Right kidney (tissue), 1 donor: ENCODE measurements around the gene ENDOV.

Experiments
- DNase-seq: peaks from one replicate; pipeline ENCODE4 v3.0.0-alpha.2; 2016

ENDOV gene

DNA sequence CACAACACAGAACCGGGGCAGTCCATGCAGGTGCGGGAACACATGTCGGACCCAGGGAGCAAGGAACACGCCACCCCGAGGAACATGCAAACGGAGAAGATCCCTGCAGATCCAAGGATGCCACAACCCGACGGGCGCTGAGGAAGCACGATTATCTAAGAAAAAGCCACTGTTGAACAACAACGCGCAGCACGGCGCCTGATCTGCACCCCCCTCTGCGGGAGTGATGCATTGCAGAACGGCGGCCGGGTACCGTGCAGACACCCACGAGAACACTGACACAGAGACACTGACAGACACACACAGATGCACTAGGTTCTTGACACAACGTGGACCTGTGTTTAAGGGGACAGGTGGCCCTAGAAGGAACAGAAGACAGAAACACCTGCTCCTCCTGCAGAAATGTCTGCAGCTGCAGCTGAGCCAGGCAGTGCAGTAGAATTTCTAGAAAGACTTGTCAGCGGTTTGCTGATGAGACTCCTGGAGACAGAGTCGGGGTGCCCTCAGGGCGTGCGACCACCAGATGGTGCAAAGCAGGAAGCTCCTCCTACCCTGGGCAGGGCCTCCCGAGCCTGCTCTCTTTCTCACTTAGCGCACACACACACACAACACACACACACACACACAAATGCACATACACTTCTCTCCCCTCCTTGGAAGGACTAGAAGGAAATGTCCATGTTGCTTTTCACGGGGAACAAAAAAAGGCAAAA lies 54.0 kb downstream of the ENDOV start:
- DNase-seq: no peak

DNA sequence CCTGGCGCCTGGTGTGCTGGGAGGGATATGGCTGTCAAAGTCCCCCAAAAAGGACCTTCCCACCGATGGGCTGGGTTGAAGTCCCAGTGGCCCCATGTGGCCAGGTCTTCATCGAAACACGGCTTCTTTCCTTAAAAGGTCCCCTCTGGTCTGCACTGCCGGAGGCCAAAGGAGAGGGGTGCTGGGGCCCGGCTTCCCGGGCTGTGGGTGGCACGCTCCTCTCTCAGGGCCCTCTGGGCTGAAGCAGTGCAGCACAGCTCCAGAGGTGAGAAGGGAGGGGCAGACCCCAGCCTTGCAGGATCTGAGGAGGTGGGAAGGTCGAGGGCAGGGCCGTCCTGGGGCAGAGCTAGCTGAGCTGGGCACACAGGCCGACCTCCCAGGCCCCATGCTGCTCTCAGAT lies 54.7 kb downstream of the ENDOV start:
- DNase-seq: no peak

DNA sequence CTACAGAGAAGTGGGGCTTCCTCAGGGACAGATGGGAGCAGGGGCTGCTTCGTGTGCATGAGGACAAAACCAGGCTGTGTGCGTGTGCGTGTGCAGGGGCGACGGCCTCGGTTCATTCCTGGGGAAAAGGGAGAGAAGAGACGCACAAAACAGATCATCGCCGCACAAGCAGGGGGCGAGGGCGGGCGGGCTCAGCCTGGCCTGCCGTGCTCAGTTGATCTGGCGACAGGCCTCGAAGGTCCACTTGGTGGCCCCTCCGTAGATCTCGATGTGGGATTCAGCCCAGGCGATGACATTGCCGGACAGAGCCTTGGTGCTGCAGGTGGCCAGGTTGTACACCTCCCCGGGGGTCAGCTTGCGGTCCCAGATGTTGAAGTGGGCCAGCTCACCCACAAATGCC lies 55.6 kb downstream of the ENDOV start:
- DNase-seq: no peak

DNA sequence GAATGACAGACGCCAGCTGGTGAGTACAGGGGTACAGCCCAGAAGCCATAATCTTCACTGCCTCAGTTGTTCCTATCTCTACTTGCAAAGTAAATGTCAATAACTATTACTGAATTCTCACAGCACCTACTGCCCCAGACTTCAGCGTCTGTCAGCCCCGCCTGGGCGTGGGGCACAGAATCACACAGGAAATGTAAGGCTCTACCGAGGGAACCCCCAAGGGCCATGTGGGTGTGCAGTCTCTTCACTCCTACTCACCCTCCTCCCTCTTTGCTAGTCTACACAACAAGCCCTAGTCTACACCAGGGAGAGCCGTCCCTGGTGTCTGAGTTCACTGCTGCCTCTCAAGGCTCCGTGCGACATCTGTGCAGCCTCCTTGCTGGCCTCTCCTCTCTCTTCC lies 57.0 kb downstream of the ENDOV start:
- DNase-seq: no peak

DNA sequence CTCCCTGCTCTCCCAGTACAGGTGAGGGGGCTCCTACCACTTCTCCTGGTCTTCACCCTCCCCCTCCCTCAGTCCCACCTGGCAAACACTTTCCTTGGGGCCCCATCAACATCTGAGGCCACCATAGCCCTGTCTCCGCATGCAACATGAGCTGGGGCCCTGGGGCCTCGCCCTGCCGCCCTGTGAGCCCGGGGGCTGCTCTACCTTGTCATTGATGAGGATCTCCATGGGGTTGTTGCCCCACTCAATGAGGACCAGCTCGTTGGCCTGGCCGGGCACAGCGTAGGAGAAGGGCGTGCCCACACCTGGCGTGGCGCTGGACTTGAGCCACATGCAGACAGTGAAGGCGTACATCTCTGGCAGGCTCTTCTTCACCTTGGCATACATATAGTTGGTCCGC lies 58.0 kb downstream of the ENDOV start:
- no peak for DNase-seq

DNA sequence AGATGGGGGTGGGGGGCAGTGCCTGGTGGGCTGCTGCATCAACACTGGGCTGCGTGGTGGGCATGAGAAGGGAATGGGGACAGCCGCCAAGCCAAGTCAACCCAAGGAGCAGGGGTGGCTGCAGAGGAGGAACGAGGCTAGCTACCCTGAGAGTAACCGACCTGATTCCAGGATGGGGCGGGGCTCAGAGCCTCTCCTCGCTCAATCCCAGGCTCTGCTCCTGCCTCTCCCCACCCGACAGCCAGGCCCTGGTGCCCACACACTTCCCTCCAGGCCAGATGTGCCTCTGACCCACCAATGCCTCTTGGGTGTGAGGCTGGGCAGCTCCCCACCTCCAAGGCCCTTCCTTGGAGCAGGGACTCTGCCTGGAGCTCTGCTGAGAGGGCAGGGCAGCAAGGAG lies 58.7 kb downstream of the ENDOV start:
- DNase-seq: no peak

DNA sequence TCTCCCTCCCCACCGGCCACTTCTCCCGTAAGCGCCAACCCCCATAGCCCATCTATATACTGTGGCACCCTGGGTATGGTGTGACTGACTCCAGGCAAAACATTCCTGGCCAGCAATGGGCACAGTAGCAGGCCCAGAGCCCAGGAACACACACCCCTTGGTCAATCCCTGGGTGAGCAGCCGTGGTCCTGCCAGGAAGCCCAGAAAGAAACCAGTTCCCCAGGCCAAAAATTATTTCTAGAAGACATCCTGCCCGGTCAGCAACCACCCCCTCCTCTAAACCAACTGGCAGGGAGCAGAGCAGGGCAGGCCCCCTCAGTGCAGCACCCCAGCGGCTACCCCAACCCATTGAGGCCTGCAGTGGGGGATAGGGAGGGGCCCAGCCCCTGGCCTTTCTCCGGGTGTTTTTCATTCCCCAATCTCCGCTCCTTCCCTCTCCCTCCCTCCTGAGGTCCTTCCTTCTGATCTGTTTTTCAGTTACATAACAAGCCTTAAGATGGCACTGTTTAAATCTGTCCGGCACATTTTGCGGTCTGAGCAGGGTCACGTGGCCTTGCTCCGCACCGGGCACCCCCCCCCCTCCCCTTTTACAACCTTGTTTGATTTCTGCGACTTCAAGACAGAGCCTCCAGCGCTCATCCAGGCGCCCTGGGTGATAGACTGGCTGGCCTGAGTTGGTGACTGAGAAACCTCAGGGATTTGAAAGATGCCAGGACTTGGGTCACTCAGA lies 59.4 kb downstream of the ENDOV start:
- DNase-seq: no peak

DNA sequence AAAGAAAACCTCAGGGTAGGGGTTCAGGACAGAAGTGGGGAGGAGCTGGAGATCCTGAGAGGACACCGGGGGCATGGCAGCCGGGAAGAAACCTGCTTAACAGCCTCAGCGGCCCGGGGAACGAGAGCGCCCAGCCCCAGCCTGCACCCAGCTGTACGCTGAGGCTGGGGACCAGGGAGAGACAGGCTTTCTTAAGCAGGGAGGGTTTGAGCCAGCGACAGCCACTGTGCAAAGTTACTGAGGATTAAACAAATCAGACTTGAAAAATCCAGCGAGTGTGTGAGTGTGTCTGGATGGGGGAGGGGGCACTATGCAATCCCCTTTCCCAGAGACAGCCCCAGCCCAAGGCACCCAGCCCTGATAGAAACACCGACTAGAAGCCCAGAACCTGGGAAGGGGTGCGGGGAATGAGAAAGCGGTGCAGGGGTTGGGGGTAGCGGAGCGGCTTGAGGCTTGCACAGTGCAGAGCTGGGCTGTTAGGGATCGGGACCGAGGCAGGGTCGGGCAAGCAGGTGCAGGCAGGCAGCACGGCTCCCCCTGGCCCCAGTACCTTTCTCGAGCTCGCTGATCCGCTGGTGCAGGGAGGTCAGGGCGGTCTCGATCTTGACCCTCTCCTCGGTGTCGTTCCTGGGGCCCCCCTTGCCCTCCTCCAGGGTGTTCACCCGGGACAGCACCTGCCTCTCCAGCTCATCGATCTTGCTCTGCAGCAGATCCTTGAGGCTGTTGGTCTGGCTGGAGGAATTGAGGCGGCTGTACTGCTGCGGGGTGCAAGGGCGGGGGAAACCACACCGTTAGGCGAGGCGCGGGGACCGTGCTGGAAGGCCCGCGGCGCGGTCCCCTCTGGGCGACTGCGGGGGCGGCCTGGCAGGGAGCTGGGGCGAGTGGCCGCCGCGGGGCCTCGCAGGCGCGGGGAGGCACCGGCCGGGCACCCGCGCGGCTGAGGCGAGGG lies 60.3 kb downstream of the ENDOV start:
- peak; percentile 47 for DNase-seq

DNA sequence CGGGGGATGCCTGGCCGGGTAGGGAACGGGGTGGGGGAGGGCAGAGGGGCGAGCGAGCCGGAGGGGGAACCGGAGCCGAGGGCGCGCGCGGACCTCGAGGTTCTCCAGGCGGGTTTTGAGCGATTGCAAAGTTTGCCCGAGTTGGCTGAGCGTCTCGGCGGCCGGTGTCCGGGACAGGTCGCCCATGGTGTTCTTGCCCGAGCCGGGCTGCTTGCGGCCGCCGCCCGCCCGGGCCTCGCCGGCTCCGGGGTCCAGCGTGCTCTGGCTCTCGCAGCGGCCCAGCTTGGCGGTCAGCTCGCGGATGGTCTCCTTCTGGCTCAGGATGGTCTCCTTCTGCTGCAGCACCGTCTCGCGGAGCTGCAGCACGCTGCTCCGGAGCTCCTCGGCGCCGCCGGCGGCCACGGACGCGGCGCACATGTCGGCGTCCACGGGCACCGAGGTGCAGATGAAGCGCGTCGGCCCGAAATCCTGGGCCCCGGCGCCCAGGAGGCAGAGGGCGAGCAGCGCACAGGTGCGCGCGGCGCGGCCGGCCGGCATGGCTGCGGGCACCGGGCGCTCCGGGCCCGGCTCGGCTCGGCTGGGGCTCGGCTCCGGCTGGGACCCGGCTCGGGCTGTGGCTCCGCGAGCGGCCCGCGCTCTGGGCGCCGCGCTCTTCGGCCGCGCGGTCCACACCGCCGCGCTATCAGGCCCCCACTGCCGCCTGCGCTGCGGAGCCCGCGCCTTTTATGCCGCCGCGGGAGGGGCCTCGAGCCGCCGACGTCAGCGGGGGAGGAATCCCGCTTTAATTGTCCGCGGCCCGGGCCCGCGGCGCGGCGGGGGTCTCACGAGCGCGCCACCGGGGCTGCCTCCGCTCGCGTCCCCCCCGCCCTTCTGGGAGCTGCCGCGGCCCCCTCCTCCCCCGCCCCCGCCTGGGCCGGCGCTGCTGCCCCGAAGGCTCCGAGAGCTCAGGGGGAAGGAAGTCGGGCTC lies 61.2 kb downstream of the ENDOV start, which contains the start of gene NPTX1:
Gene NPTX1, minus strand, starts transcription at position 698 of the 967 bp plus-strand sequence. Its CDS starts 161 bp downstream, at position 537.
- DNase-seq: peak; percentile 83

DNA sequence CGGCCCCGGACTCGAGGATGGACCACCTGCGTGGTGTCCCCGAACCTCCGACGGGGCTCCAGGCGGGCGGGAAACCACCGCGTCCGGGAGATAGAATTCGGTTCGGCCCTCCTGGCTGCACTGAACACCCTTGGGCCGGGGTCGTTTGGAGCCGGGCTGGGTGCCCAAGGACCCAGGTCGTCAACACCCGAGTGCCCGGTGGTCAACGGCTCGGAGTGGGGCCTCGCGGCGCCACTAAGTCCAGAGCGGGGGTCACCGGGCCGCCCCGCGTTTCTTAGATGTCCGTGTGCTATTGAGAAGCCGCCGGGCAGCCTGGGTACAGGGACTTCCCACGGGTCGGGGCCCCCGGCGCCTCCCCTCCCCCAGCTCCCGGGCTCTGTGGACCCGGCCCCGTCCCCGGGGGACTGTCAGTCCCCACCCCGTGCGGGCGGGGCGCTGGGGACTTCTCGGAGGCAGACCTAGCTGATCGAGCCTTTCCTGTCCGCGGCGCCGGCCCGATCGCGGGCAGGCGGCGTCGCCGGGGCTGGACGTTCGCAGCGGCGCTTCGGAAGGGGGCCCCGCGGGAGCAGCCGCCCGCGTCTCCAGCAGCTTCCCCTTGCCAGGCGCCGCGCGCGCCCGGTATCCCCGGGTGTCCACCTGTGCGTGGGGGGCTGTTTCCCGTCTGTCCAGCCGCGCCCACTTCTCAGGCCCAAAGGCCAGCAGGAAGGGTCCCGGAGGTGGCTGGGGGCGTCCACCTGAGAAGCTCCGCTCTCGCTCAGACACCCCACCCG lies 62.1 kb downstream of the ENDOV start:
- DNase-seq: peak; percentile 52

DNA sequence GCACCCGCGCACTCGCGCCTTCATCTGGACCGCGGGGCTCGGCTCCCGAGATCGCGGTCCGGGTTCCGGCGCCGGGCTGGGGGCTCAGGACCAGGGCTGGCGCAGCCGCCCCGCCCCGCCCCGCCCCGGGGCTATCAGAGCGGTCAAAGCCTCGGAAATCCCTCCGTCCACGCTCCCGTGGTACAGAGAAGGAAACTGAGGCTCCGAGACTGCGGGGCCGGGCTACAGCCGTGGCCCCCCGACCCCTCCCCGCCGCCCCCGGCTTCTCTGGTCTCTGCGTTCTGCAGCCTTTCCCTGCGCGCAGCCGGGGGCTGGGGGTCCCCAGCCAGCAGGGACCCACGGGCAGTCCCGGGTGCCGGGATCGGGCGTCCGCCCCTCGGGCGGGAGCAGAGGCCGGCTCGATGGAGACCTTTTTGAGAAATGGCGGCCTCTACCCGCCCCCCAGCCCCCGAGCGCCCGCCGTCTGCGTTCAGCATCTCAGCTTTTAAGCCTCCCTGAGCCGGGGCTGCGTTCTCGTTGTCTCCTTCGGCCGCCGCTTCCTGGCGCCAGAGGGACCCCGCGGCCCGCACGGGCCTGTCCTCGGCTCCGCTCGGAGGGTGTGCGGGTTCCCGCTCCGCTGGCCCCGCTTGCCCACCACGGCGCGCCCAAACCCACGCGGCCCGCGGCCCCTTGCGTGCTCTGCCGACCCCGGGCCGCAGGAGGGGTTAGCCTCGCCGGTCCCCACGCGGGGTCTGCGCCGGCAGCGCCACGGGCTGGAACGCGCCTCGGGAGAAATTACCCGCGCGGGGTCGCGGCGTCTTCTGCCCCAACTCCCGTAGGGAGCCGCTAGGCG lies 62.9 kb downstream of the ENDOV start:
- peak; percentile 70 for DNase-seq

DNA sequence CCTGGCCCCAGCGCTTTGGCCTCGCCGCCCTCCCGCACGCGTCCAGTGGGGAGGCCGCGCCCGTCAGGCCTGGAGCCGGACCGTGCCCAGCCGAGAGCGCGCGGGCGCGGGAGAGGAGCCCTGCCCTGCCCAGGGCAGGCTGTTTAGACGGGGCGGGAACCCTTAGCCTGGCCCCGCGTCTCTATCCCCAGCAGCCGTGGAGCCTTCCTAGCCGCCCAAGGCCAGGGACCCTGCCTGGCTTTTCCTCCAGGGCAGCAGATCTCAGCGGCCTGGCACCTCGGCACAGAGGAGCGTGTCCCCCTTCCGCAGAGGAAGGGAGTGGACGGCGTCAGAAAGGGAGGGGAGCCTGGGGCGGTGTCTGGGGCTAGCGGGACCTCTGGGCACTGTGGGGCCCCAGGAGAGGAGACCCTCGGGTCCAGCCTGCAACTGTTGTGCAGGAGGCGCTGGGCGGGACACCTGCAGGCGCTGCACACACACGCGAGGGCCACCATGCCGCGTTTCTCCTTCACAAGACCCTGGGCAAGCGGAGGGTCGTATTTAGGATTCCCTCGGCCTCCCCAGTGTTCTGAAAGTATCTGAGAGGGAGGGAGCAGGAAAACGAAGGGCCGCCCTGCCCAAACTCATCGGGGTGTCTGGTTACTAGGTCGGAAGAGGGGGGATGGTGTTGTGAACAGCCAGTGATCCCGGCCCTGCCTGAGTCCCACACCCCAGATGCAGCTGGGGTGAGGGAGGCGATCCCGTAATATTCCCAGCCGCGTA lies 63.7 kb downstream of the ENDOV start:
- peak; percentile 50 for DNase-seq

DNA sequence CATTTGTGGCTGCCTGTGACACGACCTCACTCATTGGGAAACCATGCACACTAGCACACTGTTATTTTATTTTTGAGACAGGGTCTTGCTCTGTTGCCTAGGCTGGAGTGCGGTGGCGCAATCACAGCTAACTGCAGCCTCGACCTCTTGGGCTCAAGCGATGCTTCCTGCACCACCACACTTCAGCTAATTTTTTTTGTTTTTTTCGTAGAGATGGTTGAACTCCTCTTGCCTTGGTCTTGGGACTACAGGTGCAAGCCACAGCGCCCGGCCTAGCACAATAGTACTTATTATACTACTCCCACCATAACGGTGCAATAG lies 64.2 kb downstream of the ENDOV start:
- DNase-seq: no peak

DNA sequence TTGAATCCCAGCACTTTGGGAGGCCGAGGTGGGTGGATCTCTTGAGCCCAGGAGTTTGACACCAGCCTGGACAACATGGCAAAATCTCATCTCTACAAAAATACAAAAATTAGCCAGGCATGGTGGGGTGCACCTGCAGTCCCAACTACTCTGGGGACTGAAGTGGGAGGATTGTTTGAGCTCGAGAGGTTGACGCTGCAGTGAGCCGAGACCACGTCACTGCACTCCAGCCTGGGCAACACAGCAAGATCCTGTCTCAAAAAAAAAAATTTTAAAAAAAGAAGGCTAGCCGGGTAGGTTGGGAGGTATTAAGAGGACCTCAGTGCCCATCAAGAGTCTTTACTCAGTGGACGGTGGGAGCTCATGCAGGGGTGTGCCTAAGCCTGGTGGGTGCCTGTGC lies 65.3 kb downstream of the ENDOV start:
- no peak for DNase-seq

DNA sequence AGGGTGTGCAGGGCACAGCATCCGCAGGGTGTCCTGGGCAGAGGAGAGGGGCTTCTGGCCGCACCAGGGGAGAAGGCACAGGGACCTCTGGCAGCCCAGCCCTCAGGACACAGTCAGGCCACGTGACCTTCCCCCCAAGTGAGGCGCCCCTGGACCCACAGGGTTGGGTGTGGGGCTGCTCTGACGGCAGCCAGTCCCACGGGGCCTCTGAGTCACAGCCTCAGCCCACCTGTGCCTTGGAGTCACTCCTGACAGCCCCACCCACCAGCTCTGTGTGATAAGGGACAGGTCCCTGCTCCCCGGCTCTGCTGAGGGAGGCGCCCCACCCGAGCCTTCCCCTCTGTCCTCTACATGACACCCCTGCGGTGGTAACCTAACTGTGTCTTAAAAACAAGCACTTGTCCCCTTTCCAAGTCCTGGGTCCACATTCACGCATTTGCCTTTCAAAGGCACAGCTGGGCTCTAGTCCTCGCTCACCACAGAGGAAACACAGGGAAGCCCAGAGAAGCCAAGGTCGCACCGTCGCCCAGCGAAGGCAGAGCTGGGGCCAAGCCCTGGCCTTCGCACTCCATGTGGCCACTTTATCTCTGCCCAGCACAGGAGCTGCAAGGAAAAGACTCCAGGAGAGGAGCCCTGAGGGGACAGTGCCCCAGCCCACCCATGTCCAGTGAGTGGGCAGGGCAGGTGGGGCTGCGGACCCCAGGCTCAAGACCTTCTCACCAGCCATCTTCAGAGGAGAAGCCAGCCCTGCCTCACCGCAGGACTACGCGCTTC lies 66.5 kb downstream of the ENDOV start:
- DNase-seq: no peak

DNA sequence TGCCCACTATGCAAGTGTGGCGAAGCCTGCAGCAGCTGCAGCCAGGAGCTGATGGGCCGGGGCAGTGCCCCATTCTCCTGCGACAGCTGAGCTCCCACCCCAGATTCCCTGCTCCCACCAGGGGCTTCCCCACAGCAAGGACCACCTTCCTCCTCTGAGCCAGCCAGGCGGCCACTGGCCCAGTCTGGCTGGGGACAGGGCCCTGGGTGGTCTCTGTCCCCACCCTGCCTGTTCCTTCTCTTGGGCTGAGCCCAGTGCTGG lies 67.0 kb downstream of the ENDOV start:
- no peak for DNase-seq

DNA sequence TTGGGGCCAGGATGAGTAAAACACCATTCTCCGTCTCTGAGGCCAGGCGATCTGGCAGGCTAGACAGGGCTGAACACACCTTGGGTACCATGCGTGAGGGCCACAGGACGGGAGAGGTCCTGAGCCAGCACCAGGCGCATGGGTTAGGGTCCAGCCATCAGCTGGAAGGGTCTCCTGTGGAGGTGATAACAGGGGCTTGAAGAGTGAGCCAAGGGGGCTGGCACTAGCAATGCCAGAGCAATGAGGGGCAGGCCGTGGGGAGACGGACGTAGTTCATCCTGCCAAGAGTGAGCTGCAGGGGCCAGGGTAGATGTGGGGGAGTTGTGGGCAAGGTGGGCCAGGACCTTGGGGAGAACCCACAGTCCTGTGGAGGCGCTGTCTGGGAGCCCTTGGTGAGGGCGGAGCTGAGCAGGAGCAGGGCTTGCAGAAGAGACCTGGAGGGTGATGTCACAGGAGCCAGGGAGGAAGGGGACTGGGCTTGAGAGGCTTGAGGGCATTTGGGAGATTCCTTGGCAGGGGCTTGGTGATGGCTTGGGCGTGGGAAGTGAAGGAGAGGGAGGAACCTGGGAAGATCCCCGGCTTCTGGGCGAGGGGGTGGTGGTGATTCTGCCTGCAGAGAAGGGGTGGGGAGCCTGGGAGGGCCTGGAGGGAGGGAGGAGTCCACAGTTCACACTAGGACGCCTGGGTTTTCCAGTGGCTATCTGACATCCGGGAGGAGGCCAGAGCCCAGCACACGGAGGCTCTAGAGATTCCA lies 67.8 kb downstream of the ENDOV start:
- no peak for DNase-seq

DNA sequence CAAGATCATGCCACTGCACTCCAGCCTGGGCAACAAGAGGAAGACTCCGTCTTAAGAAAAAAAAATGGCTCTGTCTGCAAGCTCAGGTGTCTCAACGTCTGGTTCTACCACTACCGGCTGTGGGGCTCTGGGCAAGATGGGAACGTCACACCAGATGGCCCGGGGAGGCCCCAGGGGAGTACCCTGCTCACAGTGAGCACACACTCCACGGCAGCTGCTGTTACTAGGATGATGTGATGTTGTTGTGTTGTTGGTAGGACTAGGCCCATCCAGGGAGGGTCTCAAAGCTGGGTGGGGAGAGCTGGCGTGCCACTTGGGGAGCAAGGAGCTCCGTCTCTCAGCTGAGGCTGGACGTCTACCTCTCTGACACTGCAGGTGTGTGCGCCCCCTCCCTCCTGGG lies 70.9 kb downstream of the ENDOV start:
- no peak for DNase-seq
